ENCODE measurements around the gene TCF19.
"Not testable (repeated sequence)": the region's sequence is repeated elsewhere in the genome, so short reads cannot be mapped to it uniquely, and the experiment has no call there.

Gene TCF19

GRCh38 chr6:31178143-31179041, 20.0 kb downstream of the TCF19 start:
- in situ Hi-C loops (cut with MboI; ENCODE audit: low sequenced_read_pairs, unreplicated experiment) = no loop called here
- TF ChIP-seq CTCF (IDR thresholded peaks at IDR 0.05; ENCODE audit: borderline replicate concordance, control extremely low read depth, extremely low read depth, insufficient read depth, missing control alignments) = no peak
- DNase-seq (ENCODE audit: low spot score) = no peak

GRCh38 chr6:31179042-31179386, 20.6 kb downstream of the TCF19 start:
- in situ Hi-C loops (cut with MboI; ENCODE audit: low sequenced_read_pairs, unreplicated experiment) = no loop called here
- TF ChIP-seq CTCF (IDR thresholded peaks at IDR 0.05; ENCODE audit: borderline replicate concordance, control extremely low read depth, extremely low read depth, insufficient read depth, missing control alignments) = no peak
- no peak for DNase-seq (ENCODE audit: low spot score)

GRCh38 chr6:31179896-31180295, 21.5 kb downstream of the TCF19 start:
- no peak for DNase-seq (ENCODE audit: low spot score)
- no peak for TF ChIP-seq CTCF (IDR thresholded peaks at IDR 0.05; ENCODE audit: borderline replicate concordance, control extremely low read depth, extremely low read depth, insufficient read depth, missing control alignments)
- in situ Hi-C loops (cut with MboI; ENCODE audit: low sequenced_read_pairs, unreplicated experiment) = no loop called here

- peak; percentile 62 for DNase-seq (ENCODE audit: low spot score)
- in situ Hi-C loops (cut with MboI; ENCODE audit: low sequenced_read_pairs, unreplicated experiment) = no loop called here
- TF ChIP-seq CTCF (IDR thresholded peaks at IDR 0.05; ENCODE audit: borderline replicate concordance, control extremely low read depth, extremely low read depth, insufficient read depth, missing control alignments) = no peak
These were observed 22.1 kb downstream of the TCF19 start for GRCh38 chr6:31180500-31180899.

- DNase-seq (ENCODE audit: low spot score); in situ Hi-C loops (cut with MboI; ENCODE audit: low sequenced_read_pairs, unreplicated experiment): not testable (repeated sequence)
These were observed 24.9 kb downstream of the TCF19 start for GRCh38 chr6:31183287-31183686.

GRCh38 chr6:31183859-31184258, 25.5 kb downstream of the TCF19 start:
- DNase-seq (ENCODE audit: low spot score); in situ Hi-C loops (cut with MboI; ENCODE audit: low sequenced_read_pairs, unreplicated experiment): not testable (repeated sequence)

- DNase-seq (ENCODE audit: low spot score); in situ Hi-C loops (cut with MboI; ENCODE audit: low sequenced_read_pairs, unreplicated experiment): not testable (repeated sequence)
These were observed 27.3 kb downstream of the TCF19 start for GRCh38 chr6:31185695-31186051.

- in situ Hi-C loops (cut with MboI; ENCODE audit: low sequenced_read_pairs, unreplicated experiment) = no loop called here
These were observed 27.8 kb downstream of the TCF19 start for GRCh38 chr6:31186052-31186734.

More at GRCh38 chr6:31186052-31186734, 27.8 kb downstream of the TCF19 start:
- no peak for DNase-seq (ENCODE audit: low spot score)
- TF ChIP-seq CTCF (IDR thresholded peaks at IDR 0.05; ENCODE audit: borderline replicate concordance, control extremely low read depth, extremely low read depth, insufficient read depth, missing control alignments) = no peak

Data from GM13976 (cell line).